ENCODE data around the gene STAC3.

GRCh38 chr12:57234571-57235016, 16.4 kb downstream of the STAC3 start:
- TF ChIP-seq, protein P1, sequence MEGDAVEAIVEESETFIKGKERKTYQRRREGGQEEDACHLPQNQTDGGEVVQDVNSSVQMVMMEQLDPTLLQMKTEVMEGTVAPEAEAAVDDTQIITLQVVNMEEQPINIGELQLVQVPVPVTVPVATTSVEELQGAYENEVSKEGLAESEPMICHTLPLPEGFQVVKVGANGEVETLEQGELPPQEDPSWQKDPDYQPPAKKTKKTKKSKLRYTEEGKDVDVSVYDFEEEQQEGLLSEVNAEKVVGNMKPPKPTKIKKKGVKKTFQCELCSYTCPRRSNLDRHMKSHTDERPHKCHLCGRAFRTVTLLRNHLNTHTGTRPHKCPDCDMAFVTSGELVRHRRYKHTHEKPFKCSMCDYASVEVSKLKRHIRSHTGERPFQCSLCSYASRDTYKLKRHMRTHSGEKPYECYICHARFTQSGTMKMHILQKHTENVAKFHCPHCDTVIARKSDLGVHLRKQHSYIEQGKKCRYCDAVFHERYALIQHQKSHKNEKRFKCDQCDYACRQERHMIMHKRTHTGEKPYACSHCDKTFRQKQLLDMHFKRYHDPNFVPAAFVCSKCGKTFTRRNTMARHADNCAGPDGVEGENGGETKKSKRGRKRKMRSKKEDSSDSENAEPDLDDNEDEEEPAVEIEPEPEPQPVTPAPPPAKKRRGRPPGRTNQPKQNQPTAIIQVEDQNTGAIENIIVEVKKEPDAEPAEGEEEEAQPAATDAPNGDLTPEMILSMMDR (IDR thresholded peaks at IDR 0.05; ENCODE audit: insufficient read depth, low read length, poor library complexity, severe bottlenecking) = no peak
- no peak for TF ChIP-seq EZH2phosphoT487 (conservative IDR thresholded peaks at IDR 0.05; ENCODE audit: low read length)

Data from SU-DHL-6 (cell line).